Right lobe of liver (tissue), 4 donors: ENCODE results near the gene NCKAP5L.

ENCODE experiments used
- POLR2A ChIP-seq: fragments of 450-650 bp; IDR thresholded peaks from one replicate; pipeline ENCODE4 v1.6.1; 2017; ENCODE audit warnings: antibody characterized with exemption, mild to moderate bottlenecking
- TF ChIP-seq, protein P1 (sequence below), 4 donors: fragments of 200-600 bp in 3 of 4; fragments of 450-650 bp in 1 of 4; IDR thresholded peaks; one replicate each; pipeline versions ENCODE4 v1.5.1 to v1.8.0; 2016 to 2022; ENCODE audit warnings: antibody characterized with exemption in 4 of 4, mild to moderate bottlenecking in 2 of 4
- donor health status: DM: no; HTN: no; CAD: no.
- donor health status: DM: no; HTN: no; CAD: no.
- donor health status: DM: no; HTN: yes; CAD: no.

DNA sequence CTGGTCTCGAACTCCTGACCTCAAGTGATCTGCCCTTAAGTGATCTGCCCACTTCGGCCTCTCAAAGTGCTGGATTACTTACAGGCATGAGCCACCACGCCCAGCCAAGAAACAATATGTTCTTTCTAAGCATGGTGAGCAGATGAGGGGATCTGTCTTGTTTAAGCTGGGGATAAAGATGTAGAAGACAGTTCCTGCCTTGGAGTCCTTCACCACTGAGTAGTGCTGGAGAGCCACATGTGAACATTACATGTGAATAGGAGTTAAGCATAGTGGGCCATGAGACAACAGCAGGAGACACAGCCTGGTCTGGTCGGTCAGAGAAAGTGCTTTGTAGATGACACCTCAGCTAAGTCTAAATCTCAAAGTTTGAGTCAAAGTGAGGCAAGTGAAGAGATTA is 60.9 kb downstream of the NCKAP5L start:
- TF ChIP-seq, protein P1, sequence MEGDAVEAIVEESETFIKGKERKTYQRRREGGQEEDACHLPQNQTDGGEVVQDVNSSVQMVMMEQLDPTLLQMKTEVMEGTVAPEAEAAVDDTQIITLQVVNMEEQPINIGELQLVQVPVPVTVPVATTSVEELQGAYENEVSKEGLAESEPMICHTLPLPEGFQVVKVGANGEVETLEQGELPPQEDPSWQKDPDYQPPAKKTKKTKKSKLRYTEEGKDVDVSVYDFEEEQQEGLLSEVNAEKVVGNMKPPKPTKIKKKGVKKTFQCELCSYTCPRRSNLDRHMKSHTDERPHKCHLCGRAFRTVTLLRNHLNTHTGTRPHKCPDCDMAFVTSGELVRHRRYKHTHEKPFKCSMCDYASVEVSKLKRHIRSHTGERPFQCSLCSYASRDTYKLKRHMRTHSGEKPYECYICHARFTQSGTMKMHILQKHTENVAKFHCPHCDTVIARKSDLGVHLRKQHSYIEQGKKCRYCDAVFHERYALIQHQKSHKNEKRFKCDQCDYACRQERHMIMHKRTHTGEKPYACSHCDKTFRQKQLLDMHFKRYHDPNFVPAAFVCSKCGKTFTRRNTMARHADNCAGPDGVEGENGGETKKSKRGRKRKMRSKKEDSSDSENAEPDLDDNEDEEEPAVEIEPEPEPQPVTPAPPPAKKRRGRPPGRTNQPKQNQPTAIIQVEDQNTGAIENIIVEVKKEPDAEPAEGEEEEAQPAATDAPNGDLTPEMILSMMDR (IDR thresholded peaks at IDR 0.05) = no peak
- TF ChIP-seq POLR2A = no peak
